SKM-1 treated with dmso at 0.1 percent for 144 hours (cell line): ENCODE data around the gene NHSL1.
A peak's percentile ranks its signal among the peaks of the same experiment; 100 is the strongest.

ENCODE experiments used
- DNase-seq: peaks from one replicate; lab custom pipeline; 2025; ENCODE audit not compliant: unreplicated experiment; lab: John Stamatoyannopoulos, UW

NHSL1 gene

DNA sequence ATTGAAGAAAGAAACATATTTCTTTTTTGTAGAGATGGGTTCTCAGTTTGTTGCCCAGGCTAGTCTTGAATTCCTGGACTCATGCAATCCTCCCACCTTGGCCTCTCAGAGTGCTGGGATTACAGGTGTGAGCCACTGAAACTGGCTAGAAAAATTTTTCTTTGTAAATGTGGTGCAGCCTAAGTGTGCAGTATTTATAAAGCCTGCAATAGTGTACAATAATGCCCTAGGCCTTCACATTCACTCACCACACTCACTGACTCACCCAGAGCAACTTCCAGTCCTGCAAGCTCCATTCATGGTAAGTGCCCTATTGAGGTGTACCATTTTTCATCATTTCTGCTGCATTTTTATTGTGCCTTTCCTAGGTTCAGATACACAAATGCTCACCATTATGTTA, 31.4 kb downstream of the NHSL1 start:
- no peak for DNase-seq

DNA sequence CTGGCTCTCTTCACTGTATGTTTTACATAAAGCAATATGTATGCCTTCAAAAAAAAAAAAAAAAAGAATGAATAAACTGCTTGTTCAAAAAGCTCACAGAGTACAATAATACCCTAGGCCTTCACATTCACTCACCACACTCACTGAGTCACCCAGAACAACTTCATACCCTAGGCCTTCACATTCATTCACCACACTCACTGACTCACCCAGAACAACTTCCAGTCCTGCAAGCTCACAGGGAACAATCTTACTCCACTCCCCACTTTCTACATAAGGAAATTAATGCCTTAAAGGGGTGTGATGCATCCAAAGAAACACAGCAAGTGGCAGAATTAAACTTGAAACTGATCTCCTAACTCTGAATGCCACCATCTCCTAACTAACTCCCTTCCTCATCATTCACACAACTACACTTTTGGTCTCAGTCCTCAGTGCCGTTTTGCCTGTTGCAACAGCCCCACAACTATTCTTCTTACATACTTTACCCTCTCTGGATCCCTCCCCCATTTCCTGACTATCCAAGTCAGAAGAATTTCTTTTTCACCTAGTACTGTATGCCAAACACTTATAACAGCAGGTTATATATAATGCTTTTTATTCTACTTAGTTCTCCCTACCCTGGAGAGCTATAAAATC, 34.2 kb downstream of the NHSL1 start:
- no peak for DNase-seq

DNA sequence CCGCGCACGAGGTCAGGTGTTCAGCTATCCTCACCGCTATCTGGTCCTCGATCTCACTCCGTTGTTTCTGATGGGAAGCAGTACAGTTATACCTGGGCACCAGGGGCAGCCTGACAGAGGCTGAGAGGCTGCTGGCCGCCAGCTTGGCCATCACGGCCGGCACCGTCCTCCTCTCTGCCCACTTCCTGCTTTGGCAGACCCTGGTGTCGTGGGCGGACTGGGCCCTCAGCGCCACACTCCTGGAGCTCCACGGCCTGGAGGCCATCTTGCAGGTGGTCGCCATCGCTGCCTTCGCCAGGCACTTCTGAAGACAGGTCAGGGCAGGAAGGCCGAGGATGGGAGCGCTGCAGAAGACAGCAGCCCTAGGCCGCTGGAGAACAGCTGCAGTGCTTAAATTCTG, 35.2 kb downstream of the NHSL1 start:
- no peak for DNase-seq

DNA sequence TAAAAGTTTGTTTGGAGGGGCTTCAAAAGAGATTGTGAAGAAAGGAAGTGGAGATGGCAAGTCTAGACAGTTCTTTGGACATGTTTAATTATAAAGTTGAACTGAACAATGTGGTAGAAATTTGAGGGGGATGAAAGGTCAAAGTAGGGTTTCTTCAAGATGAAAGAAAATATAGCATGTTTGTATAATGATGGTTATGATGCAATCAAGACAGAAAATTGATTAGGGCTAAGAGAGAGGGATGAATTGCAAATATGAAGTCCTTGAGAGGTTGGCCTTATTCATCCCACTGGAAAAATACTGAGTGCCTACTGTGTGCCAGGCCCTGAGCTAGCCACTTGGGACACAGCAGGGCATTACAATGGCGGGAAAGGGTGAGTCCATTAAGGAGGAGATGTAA, 37.6 kb downstream of the NHSL1 start:
- no peak for DNase-seq

DNA sequence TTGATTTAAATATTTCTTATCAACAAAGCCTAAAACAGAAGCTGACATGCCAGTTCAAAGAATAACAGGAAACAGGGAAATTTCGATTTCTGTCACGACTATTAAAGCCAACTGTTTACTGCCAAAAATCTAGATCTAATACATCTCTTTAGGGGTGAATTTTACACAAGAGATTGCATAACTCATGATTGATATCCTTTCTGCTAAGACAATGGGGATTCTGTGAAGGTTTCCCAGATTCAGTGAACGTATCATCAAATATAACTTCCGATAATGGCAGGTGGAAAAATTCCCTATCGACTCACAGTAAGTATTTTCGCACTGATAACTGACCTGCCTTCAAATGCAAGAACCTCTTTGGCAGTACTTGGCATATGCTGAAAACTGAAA, 42.9 kb downstream of the NHSL1 start:
- DNase-seq, result no peak

DNA sequence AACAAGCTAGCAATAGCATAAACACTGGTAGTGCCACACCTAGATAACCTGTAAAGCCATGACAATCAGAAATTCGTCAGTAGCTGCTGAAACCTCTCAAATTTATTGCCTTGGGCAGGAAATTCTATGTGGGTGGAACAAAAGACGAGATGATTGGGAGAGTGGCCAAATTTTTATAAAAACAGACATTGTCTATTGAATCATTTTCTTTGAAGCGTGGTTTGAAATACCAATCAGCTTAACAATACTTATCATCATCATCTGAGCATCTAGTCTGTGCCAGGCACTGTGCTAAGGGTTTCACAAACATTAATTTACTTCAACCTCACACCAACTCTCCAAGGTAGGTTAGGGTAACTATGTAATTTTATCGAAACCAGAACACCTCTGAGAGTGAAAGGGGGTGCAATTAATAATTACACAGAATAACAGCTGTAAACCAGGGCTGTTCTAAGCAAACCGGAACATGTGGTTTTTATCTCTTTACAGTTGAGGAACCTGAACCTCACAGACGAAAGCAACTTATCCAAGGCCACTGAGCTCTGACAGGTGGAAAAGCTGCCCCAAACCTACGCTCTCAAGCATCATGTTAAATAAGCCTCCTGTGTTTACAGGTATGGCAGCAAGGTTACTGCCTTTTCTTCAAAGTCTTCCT, 43.4 kb downstream of the NHSL1 start:
- DNase-seq, result no peak

DNA sequence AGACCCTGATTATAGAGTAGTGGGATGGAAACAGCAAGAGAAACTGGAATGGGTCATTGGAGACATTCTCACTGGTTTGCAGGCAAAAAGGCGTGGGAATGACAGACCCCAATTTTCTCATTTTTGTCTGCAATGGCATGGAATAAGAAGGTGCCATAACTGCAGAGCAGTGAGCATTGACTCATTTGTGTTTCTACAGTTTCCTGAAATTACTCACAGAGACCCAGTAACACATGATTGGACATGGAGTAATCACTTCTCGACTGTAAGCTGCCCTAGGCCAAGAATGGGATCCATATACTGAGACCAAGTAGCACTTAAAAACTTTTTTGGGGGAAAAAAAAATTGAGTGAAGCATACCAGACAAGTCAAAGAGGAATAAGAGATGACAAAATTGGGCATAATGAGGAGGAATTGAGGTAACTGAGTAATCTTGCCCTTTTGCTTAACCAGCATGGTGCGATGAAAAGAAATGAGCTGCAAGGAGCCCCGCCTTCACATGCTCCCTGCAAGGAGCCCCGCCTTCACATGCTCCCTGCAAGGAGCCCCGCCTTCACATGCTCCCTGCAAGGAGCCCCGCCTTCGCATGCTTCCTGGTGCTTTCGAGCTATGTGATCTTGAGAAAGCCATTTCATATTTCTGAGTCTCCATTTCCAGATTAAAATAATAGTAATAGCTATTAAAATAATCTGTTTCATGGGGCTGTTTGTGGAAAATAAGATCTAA, 44.1 kb downstream of the NHSL1 start:
- no peak for DNase-seq

DNA sequence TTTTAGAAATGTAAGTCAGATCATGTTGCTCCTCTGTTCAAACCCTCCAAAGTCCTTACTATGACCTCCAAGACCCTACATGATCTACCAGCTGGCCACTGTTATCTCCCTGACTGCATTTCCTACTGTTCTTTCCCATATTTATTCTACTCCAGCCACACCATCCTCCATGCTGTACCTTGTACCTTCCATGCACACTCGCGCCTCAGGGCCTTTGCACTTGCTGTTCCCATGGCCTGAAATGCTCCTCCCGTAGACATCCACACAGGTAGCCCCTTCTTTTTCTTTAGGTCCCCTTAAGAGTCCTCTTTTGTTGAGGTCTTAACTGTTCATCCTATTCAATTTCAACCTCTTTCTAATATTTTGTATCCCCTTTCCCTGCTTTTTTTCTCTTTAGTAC, 48.3 kb downstream of the NHSL1 start:
- no peak for DNase-seq

DNA sequence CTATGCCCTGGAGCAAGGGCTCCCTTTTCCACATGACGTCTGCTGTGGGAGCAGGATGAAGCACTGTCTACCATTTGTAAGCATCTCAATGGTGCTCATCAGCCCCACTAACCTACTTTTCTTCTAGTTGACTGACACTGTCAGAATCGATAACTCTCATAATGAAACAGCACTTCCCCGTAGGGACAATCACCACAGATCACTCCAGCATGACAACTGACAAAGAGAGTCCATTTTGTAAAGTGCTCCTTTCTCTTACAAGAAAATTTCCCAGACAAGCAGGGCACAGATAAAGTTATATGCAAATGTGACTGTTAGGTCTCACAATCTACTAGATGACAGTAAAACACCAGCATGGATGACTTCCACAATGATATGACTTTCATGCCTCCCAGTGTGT, 48.8 kb downstream of the NHSL1 start:
- DNase-seq, result no peak

DNA sequence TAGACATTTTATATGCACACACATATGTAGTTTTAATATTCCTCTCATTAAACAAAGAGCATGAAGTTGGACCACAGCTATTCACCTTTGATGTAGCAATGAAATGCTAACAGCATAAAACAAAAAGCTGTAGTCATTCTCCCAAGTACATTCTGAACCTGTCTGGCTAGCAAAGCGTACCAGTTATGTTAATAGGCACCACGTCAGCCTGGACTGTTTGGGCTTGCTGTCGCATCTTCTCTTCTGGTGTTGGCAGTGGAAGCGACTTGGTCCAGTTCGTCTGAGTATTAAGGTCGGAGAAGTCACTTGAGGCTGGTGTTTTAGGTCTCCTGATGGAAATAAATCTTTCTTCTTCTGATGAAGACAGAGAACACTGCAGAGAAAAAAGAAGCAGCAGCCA, 52.5 kb downstream of the NHSL1 start:
- no peak for DNase-seq

DNA sequence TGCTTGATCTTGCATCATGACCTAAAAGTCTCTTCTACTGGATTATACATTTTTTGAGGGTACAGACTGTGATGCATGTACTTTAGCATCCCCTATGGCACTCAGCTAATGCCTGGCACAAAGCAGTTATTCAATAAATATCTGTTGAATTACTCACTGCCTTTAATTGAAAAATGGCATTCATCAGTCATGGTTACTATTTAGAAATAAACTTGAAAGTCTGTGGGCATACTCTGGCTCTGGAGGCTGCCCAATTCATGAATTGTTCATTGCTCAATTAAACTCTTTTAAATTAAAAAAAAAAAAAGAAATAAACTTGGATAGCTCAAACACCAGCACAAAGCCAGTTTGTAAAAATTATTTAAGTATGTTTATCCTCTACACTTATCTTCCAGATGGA, 55.3 kb downstream of the NHSL1 start:
- no peak for DNase-seq

DNA sequence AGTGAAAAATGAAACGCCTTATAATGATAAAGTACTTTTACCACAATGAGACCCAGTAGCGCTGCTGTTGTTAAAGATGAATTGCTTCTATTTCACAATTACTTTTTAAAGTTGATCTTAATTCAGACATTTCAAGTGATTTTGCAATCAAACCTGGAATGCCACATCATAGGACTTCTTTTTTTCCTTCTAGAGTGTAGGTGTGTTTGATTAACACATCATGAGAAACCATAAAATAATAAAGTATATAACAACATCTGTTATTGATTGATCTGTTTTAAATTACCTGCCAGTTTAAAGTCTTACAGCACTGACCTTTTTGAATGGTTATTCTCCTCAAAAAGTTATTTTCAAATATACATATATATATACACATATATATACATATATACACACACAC, 56.6 kb downstream of the NHSL1 start:
- no peak for DNase-seq

DNA sequence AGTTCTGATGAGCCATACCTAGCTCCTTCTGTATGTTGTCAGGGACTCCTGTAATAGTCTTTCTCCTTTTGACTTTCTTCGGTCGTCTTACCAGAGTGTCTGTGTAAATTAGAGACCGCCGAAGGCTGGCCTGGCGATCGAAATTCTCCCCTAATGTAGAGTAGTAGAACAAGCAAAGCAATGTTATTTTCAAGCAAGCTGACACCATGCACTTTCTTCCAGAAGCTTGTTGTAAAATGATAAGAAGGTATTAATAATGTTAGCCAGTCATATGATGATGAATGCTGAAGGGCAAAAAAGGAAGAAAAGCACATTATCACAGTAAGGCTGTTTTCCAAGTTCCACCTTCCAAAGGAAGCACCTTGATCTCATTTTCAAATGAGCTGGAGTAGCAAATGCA, 57.3 kb downstream of the NHSL1 start:
- no peak for DNase-seq

DNA sequence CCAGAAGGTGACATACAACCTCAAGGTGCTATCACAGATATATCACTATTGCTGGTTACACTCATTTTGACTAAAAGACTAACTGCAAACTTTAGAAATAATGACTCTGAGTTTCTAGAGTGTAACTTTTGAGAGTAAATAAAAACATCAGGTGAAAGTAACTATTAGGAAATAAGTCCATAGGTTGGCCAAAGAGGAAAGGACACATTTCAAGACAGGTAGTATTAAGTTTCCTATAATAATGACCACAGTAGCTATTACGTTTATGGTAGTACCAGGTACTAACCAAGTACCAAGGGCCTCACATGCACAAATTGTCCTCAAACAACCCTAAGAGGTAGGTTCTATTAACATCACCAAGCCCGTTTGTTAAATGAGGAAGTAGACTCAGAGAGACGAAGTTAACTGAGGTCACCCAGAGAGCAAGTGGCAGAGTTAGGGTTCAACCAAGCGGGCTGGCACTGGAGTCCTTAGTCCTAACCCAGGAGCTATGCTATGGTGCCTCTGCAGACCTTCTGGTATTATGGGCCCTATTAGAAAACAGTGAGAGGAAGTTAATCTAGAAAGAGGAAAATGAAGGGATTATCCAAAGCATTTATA, 58.4 kb downstream of the NHSL1 start:
- peak; percentile 92 for DNase-seq

DNA sequence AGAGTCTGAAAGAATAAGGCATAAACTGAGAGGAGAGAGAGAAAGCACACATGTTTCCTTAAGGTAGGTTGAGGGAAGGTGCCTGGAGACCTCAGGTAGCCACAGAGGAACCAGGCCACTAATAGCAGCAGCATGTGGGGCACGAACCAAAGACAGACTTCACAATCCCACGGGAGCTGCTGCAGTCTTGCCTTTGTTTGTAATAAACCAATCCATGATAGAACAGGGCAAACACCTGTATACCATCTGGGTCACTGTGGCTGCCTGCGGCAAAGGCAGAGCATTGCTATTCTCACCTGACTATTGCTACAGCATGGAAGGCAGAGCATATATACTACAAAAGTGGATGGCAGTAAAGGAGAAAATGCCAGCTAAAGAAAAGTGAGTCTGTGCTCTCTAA, 59.0 kb downstream of the NHSL1 start:
- DNase-seq, result no peak

DNA sequence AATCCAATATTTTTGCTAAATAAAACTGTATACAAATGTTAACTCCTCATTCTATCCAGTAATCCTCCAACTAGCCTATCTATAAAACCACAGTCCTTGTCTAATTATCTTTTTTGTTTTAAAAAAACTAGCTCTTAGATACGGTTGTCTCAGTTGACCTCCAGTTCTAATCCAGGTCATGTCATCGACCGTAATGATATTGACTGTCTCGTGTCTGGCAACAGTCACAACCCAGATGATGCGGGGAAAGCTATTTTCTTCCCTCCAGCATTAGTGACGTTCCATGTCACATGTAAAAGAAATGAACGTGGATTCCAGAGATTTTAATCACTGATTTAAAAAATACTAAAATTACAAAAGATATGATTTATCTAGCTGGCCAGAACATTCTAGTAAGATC, 59.7 kb downstream of the NHSL1 start:
- no peak for DNase-seq

DNA sequence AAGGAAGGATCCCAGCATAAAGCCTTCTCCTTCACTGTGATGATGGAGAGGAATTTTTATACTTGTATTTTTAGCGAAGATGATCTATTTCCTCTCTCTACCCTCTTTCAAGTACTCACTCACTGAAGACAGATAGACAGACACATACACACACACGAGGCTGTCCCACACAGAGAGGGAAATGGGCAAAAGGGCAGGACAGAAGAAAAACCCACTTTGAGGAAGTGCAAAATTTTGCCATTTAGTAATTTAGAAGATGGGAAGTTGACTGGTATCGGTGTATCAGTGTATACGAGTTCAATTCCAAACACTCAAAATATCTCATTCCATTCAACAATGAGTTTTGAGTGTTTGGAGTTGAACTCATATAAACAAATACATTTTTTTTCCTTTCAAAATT, 64.4 kb downstream of the NHSL1 start:
- peak; percentile 58 for DNase-seq

DNA sequence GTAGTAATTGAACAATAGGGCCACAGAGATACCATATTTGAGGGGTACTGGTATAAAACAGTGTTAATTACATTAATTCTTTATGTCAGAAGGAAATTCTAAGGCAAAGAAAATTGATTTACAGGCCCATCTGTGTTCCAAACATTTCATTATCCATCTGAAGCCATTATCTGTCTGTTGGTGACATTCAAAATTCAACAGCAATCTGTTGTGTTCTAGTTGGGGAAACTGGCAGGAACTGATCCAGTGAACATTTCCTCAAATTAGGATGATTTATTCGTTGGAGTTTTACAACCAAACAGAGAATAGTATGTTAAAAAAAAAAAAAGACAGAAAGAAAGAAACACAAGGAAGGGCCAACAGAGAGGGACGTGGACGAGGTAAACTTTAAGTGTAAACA, 65.2 kb downstream of the NHSL1 start:
- DNase-seq, result no peak

DNA sequence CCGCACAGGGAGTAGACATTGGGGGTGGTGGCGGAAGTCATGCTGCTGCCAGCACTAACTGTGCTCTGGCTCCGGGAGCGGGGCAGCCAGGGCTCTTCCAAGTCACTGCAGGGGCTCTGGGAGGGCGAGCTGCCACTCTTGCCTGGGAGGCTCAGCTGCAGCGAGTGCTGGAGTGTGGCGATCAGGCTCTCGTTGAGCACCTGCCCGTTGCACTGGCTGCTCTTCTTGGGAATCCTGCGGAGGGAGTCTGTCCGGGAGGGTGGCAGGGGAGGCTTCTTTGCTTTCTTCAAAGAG, 67.3 kb downstream of the NHSL1 start:
- no peak for DNase-seq

DNA sequence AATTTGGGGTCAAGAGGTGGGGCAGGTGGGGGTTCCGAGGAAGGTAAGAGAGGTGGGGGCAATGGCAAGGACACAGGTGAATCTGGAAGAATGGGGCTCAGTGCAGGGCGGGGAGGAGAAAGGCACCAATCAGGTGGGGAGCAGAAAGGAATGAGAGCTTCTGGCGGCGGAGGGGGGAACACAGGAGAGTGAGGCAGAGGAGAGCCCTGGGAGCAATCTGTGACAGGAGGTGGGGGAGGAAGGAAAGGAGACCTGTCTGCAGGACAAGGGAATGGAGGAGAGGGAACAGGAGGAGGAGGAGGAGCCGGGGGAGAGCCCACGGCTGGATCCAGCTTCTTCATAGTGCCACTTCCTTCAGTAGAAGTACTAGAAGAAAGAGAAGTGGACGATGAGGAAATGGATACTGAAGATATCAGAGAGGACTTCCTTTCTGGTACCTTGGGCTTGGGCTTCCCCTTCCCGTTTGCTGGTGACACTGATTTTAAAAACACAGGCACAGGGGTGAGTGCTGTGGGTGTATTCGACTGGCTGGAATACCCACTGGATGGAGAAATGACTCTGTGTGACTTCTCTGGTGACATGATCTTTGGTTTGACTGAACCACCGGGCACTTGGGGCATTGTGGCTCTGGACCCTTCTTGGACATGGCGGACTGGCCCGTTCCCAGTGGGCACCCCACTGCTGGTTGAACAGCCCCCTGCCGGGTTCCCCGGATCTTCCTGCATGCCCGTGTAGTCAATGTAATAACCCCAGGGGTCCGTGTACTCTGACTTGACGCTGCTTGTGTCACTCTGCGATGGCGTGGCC, 67.8 kb downstream of the NHSL1 start:
- DNase-seq, result peak; percentile 85

DNA sequence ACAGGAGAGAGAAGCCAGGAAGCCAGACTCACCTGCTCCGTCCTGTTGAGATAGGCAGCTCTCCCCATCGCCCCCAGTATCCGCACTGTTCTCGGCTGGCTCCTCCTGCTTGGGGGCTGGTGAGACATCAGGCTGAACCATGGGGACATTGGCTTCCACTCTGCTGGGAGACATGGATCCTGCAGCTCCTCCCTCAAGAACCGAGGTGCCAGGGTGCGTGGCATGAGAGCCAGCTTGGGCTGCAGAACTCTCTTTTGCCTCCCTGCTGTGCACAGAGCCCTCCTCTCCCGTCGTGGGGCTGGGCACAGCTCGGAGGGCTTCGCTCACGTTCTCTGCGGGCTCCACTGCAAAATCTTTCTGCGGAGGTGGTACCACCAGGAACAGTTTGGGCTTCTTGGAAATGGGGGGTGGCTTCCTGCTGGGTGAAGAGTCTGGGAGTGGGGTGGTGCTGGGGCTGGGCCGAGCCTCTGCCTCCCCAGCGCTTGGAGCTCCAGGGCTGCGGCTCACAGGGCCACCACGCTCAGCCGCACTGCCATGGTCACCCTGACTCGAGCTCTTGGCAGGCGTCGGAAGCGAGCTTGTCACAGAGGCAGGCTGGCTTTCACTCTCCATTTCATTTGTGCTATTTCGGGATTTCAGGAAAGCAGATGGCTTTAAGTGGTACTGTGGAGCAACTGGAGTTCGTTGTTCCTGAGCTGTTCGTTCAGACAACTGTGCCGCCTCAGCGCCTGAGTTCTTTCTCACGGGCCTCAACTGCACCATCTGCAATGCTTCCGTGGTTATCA, 68.7 kb downstream of the NHSL1 start:
- DNase-seq, result no peak
